Frontal cortex (tissue), 4 donors: ENCODE data around the gene TGFBR2. TPM values are rescaled to one million over a fixed set of nuclear protein-coding genes. Genes with fewer than 3 reads are reported as not detected.

Experiments used
- DNase-seq, 2 donors: peaks; one replicate each; pipeline ENCODE4 v3.0.0; 2012; ENCODE audit warnings: low spot score in 2 of 2
- FAIRE-seq: peaks from 2 replicates; lab custom pipeline; 2012; peaks lifted over from hg19 to GRCh38; lab: Jason Lieb, UNC
- total RNA-seq: library from RNA; depleted of rRNA; stranded (reverse); fragments of >200 nt; gene quantifications from one replicate; pipeline ENCODE4 v1.2.3, GENCODE V29; 2014
- donor health status: control.
- donor health status: control.
- donor health status: control.

Gene TGFBR2
- total RNA-seq, 1 donor from 2014 or later: 4.5 TPM

GRCh38 chr3:30730967-30731366, 124.6 kb downstream of the TGFBR2 start:
- FAIRE-seq (no peak), DNase-seq (no peak)

GRCh38 chr3:30733209-30733608, 126.8 kb downstream of the TGFBR2 start:
- DNase-seq (no peak), FAIRE-seq (no peak)

- no peak for DNase-seq
- no peak for FAIRE-seq
Observed at GRCh38 chr3:30733696-30734095, 127.3 kb downstream of the TGFBR2 start.

GRCh38 chr3:30737743-30738499, 131.5 kb downstream of the TGFBR2 start:
- FAIRE-seq (no peak), DNase-seq (no peak)

- no peak for DNase-seq
- FAIRE-seq: no peak
Observed at GRCh38 chr3:30738605-30739004, 132.2 kb downstream of the TGFBR2 start.

- FAIRE-seq (no peak), DNase-seq (no peak)
Observed at GRCh38 chr3:30741889-30742288, 135.5 kb downstream of the TGFBR2 start.

- FAIRE-seq (no peak), DNase-seq (no peak)
Observed at GRCh38 chr3:30742796-30743619, 136.6 kb downstream of the TGFBR2 start.
